HG03432 (cell line): ENCODE measurements around the gene NGFR.

ENCODE experiments used
- ATAC-seq: cut with Tn5 transposase; IDR thresholded peaks from one replicate; pipeline ENCODE4 v1.9.1; 2021; ENCODE audit warnings: mild to moderate bottlenecking, moderate library complexity; ENCODE audit not compliant: unreplicated experiment

The NGFR gene

GRCh38 chr17:49557312-49558024, 62.4 kb downstream of the NGFR start:
- ATAC-seq: no peak
